GM10847 (cell line): ENCODE results near the gene NACAD.

Experiments
- POLR2A ChIP-seq: IDR thresholded peaks from 2 replicates; pipeline ENCODE4 v1.6.1; 2011; ENCODE audit not compliant: insufficient read length; ENCODE audit errors: extremely low read depth

Gene NACAD

GRCh38 chr7:45061806-45062425 is 26.9 kb downstream of the NACAD start:
- no peak for TF ChIP-seq POLR2A

DNA sequence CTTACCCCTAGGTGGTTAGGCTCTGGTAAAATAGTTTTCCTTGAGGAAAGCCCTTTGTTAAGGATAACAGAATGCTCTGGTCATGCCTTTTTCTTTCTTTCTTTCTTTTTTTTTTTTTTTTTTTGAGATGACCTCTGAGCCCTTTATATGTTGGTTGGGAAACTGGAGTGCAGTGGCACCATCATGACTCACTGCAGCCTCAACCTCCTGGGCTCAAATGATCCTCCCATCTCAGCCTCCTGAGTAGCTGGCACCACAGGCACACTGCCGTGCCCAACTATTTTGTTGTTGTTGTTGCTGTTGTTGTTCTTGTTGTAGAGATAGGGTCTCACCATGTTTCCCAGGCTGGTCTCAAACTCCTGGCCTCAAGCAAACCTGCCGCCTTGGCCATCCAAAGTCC is 27.4 kb downstream of the NACAD start:
- TF ChIP-seq POLR2A: no peak

DNA sequence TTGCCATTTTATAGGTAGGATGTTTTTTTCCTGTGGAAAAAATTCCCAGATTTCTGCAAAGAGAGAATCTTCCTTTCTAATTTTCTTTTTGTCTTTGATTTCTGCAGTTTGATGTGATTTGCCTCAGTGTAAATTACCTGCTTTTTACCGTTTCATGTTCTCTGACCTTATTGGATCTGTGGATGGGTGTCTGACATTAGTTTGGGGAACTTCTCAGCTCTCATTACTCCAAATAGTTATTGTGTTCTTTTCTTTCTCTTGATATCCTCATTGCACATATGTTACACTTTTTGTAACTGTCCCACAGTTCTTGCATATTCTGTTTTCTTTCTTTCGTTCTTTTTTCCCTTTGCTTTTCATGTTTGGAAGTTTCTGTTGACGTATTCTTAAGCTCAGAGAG is 28.5 kb downstream of the NACAD start:
- no peak for TF ChIP-seq POLR2A

DNA sequence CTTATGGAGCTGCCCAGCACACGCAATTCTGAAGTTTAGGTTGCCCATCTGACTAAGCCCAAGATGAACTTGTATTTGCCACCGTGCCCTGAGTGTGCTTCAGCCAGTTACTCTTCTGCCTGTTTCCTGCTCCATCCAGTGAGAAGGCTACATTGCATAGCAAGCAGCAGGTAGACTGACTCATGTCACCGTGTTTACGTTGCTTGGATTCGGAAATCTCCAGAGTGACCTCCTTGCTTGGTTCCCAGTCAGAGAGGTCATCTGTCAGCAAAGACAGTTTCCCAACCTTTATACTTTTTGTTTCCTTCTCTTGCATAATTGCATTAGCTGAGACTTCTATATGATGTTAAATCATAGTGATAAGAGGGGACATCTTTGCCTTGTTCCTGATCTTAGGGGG is 30.9 kb downstream of the NACAD start:
- TF ChIP-seq POLR2A: no peak

DNA sequence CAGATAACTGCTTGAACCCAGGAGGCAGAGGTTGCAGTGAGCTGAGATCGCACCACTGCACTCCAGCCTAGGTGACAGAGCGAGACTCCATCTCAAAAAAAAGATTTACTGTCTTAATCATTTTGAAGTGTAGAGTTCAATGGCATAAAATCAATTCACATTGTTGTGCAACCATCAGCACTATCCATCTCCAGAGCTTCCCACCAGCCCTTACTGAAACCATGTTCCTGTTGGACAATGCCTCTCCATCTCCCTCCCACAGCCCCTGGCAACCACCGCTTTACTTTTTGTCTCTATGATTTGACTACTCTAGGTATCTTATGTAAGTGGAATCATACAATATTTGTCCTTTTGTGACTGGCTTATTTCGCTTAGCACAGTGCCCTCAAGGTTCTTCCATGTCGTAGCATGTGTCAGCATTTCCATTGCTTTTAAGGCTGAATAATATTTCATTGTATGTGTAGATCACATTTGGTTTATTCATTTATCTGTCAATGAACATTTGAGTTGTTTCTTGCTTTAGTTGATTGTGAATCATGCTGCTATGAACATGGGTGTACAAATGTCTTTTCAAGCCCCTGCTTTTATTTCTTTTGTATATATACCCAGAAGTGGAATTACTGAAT is 33.1 kb downstream of the NACAD start:
- no peak for TF ChIP-seq POLR2A

DNA sequence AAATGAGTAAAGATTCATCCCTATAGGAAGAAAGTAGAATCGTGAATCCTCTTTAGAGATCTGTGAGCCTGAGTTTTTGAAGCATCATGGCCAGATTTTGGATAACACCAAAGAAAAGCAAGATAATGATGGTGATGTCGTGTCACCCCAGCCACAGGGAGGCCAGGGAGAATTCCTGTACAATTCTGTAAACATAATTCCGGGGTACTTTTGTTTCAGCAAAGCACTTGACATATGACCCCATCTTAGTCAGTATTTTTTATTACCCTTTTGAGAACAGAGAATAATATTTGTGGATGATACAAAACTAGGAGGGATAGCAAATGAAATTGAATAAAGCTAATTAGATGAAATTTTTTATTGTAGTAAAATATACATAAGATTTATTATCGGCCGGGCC is 33.8 kb downstream of the NACAD start:
- TF ChIP-seq POLR2A: no peak

DNA sequence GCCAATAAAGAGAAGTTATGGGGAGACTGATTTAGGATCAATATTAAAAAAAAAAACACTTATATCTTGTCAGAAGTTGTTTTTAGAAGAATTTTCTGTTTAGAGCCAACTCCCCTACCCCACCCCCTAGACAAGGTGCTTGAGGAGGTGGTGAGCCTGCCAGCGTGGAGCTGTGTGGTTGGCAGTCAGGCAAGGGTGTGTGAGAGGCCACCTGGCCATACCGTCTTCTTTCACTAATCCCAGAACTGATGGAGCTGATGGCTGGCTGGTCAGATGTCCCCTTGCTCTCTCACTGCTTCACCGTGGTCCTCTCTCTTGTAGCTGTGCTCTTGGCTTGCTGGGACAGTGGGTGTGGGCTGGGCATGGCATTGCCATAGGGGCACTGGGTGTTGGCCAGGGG is 34.3 kb downstream of the NACAD start:
- no peak for TF ChIP-seq POLR2A

- TF ChIP-seq POLR2A: no peak
Observed at GRCh38 chr7:45053941-45054340, 34.8 kb downstream of the NACAD start.

DNA sequence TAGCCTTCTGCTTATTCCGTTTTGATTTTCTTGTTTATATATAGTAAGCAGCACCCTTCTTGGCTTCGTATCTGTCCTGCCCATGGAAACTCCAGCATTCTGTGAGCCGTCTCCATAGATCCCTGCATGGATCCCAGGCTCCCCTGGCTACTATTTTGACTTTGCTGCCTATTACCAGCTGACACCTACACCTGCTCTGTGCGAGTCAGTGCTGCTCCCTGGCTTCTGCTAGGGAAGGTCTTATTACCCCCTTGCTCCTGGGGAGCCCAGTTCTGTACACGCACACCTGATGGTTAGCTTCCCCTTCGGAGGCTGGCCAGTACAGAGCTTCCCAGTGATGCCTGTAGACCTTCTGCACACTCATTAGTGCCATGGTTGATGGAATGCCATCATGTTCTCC is 35.4 kb downstream of the NACAD start:
- TF ChIP-seq POLR2A: no peak

DNA sequence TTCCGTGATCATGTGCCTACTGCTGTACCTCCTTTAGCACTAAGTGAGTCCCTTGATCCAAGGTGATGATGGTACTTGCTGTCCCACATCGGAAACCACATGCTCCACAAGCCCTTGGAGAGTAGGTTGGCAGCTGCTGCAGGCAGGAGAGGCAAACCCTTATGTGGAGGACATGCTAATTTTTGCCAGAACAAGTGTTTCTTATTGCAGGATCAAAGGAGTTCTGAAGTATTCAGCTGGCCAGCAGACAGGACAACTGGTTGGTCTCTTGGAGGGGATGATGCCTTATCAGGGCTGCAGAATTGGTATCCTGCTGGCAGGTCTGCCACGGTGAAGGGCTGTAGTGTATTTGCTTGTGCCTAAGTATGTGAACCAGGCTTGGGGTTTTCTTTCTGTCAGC is 36.8 kb downstream of the NACAD start:
- no peak for TF ChIP-seq POLR2A

GRCh38 chr7:45050198-45050597 is 38.6 kb downstream of the NACAD start:
- no peak for TF ChIP-seq POLR2A

DNA sequence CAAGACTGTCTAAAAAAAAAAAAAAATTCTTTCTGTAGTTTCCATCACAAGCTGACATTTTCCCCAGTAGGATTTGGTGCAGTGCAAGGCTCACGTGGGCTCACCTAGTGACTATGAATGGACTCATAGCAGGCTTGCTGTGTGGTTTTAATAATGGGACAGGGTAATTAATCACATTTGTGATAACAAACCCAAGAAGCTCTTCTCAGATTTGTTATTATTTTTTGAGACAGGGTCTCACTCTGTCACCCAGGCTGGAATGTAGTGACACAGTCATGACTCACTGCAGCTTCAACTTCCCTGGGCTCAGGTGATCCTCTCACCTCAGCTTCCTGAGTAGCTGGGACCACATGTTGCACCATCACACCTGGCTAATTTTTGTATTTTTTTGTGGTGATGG is 40.0 kb downstream of the NACAD start:
- no peak for TF ChIP-seq POLR2A

DNA sequence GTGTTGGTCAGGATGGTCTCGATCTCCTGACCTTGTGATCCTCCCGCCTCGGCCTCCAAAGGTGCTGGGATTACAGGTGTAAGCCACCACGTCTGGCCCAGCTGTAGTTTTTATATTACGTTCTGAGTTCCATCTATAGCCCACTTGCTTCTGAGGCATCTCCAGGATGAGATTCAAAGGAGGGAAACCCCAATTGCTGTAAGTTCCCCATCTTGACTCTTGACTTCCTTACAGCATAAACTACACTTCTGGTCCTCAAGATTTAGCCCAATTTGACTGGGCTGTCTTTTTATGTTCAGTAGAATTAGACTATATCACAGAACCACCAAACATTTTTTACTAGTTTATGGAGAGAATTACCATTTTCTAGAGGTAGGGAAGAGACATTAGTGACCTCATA is 44.4 kb downstream of the NACAD start:
- no peak for TF ChIP-seq POLR2A

DNA sequence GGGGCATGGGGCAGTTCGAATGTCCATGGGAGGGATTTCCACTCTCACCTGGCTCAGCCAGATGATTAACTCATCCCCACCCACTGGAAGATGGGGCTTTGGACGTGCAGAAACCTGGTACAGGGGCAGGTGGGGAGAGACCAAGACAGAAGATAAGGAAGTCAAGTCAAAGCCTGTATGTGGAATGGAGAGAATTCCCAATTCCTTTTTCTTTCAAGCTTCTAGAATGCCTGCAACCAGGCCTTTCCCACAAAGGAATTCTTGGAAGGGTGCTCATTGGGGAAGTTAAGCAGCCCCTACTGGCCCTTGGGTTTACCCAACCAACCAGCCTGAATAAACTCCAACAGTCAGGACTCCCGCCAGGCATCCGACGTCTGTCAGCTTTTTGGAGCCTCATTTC is 49.7 kb downstream of the NACAD start:
- TF ChIP-seq POLR2A: no peak

- no peak for TF ChIP-seq POLR2A
Observed at GRCh38 chr7:45037876-45038275, 50.9 kb downstream of the NACAD start.

DNA sequence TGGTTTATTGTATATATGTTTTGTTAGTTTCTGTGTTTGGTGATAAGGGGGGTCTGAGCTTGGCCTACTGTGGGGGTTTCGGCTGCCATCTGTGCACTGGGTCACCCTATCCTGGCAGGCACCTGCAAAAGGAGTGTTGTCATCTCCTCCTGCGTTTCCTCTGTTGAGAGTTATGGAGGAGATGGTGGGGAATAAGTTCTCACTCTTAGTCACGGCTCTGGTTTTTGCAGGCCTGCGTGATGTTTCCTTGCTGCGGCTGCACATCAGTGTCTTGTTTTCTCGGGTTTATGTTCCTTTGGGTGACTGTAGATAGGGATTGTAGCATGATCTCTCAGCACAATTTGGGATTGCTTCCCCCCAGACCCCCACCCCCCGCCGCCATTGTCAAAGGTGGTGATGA is 52.0 kb downstream of the NACAD start:
- no peak for TF ChIP-seq POLR2A

DNA sequence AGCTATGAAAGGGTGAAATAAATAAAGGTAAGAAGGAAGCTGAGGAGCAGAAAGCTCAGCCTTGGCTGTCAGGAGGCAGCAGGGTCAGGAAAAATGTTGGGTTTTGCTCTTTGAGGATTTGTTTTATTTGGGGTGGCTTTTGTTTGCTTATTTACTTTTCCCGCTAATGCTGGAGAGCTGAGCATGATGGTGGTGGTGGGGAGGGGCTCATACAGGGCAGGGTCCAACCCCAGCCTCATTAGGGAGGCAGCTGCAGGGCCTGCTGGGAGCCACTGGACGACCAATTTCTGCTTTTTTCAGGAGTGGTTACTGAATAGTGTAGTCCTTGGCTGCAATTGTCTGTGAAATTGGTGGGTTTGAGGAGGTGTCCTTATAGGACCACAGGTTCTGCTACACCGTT is 52.5 kb downstream of the NACAD start:
- no peak for TF ChIP-seq POLR2A
